Epithelial cell of proximal tubule (primary cell): ENCODE data around the gene APOL2. TPM values are rescaled to one million over a fixed set of nuclear protein-coding genes. Genes with fewer than 3 reads are reported as not detected.
A peak's percentile ranks its signal among the peaks of the same experiment; 100 is the strongest.

Experiments
- DNase-seq: peaks from one replicate; pipeline ENCODE4 v3.0.0-alpha.2; 2011; ENCODE audit warnings: low read depth
- H3K4me3 ChIP-seq: 2 replicates; pipeline ENCODE4 v1.5.1; 2011; ENCODE audit warnings: low read depth, mild to moderate bottlenecking, low read length
- CTCF ChIP-seq: conservative IDR thresholded peaks from 2 replicates; pipeline ENCODE4 v1.5.1; 2012; ENCODE audit warnings: low read depth, mild to moderate bottlenecking, low read length
- total RNA-seq: library from RNA; depleted of rRNA; stranded (reverse); fragments of >200 nt; gene quantifications from 2 replicates; pipeline ENCODE4 v1.2.3, GENCODE V29; 2015

APOL2 gene
- total RNA-seq, 1 donor from 2014 or later: 22.8 TPM

GRCh38 chr22:36221799-36222751, 17.3 kb downstream of the APOL2 start:
- no peak for DNase-seq
- peak; percentile 86 for TF ChIP-seq CTCF
- no peak overlapping the region for H3K4me3 ChIP-seq

- no peak for TF ChIP-seq CTCF
- DNase-seq: no peak
- no peak overlapping the region for H3K4me3 ChIP-seq
Observed at GRCh38 chr22:36220451-36220921, 18.8 kb downstream of the APOL2 start.

GRCh38 chr22:36218648-36219193, 20.6 kb downstream of the APOL2 start:
- no peak for DNase-seq
- no peak overlapping the region for H3K4me3 ChIP-seq
- no peak for TF ChIP-seq CTCF

GRCh38 chr22:36215981-36216380, 23.3 kb downstream of the APOL2 start:
- no peak for DNase-seq
- no peak for TF ChIP-seq CTCF
- no peak overlapping the region for H3K4me3 ChIP-seq

- no peak overlapping the region for H3K4me3 ChIP-seq
- DNase-seq: no peak
- TF ChIP-seq CTCF: no peak
Observed at GRCh38 chr22:36213586-36213985, 25.7 kb downstream of the APOL2 start.

GRCh38 chr22:36212901-36213300, 26.4 kb downstream of the APOL2 start:
- H3K4me3 ChIP-seq: no peak overlapping the region
- no peak for TF ChIP-seq CTCF
- no peak for DNase-seq
